SK-N-MC (cell line): ENCODE results near the gene MFN2.

Experiments used
- EZH2 ChIP-seq: fragments of 200-600 bp; sonication (generic); IDR thresholded peaks from one replicate; pipeline ENCODE4 v1.6.1; 2017; ENCODE audit warnings: antibody characterized with exemption
- FOXP2 ChIP-seq: optimal IDR thresholded peaks from 2 replicates; pipeline ENCODE3; 2011; ENCODE audit warnings: mild to moderate bottlenecking, moderate library complexity; ENCODE audit not compliant: insufficient read depth; ENCODE audit errors: extremely low read length, control extremely low read depth
- POLR2AphosphoS5 ChIP-seq: IDR thresholded peaks from 2 replicates; pipeline ENCODE4 v1.6.1; 2012; ENCODE audit warnings: mild to moderate bottlenecking, low read depth, low read length, borderline replicate concordance

GRCh38 chr1:12056331-12056841, 76.1 kb downstream of the MFN2 start:
- TF ChIP-seq POLR2AphosphoS5 (no peak), EZH2 (no peak), FOXP2 (no peak)
